Uterus (tissue), 4 donors: ENCODE data around the gene BNC2. TPM values are rescaled to one million over a fixed set of nuclear protein-coding genes. Genes with fewer than 3 reads are reported as not detected.

Experiments
- DNase-seq, 2 donors: peaks; one replicate each; pipeline ENCODE4 v3.0.0-alpha.2; 2019 to 2020
- H3K27ac ChIP-seq, 2 donors: fragments of 200-600 bp; sonication (generic); 1 replicate in 1 of 2; 2 replicates in 1 of 2; pipeline ENCODE4 v1.5.1; 2016 to 2018
- H3K27me3 ChIP-seq, 2 donors: fragments of 200-600 bp; sonication (generic); one replicate each; pipeline ENCODE4 v1.5.1; 2018 to 2019; ENCODE audit warnings: control low read depth in 1 of 2
- H3K36me3 ChIP-seq, 2 donors: fragments of 200-600 bp; sonication (generic); one replicate each; pipeline ENCODE4 v1.5.1; 2019; ENCODE audit warnings: control low read depth in 1 of 2
- H3K4me1 ChIP-seq, 2 donors: fragments of 200-600 bp; sonication (generic); one replicate each; pipeline ENCODE4 v1.5.1; 2018 to 2019; ENCODE audit warnings: control low read depth in 1 of 2
- H3K4me3 ChIP-seq, 2 donors: fragments of 200-600 bp; sonication (generic); 1 replicate in 1 of 2; 2 replicates in 1 of 2; pipeline ENCODE4 v1.5.1; 2018 to 2019; ENCODE audit warnings: mild to moderate bottlenecking in 1 of 2
- H3K9me3 ChIP-seq, 2 donors: fragments of 200-600 bp; sonication (generic); one replicate each; pipeline ENCODE4 v1.5.1; 2019; ENCODE audit warnings: control low read depth in 1 of 2
- POLR2A ChIP-seq, 2 donors: fragments of 450-650 bp; IDR thresholded peaks; one replicate each; pipeline ENCODE4 v1.6.1; 2016; ENCODE audit warnings: antibody characterized with exemption in 2 of 2, mild to moderate bottlenecking in 1 of 2, moderate library complexity in 1 of 2
- intact Hi-C: fragments of 100-400 bp; cut with DNase I; formaldehyde crosslinking; loops from one replicate; pipeline ENCODE4 v1.15.1; 2023; ENCODE audit warnings: low total_unique reads
- total RNA-seq, 4 donors: library from RNA; depleted of rRNA in 3 of 4; stranded (reverse); fragments of >200 nt in 3 of 4; gene quantifications; one replicate each; pipeline versions ENCODE4 v1.1.0 to v1.2.4, GENCODE V29; 2014 to 2023
- TF ChIP-seq, protein P1 (sequence below), 4 experiments: fragments of 200-600 bp in 2 of 4; fragments of 450-650 bp in 2 of 4; sonication (generic) in 2 of 4; IDR thresholded peaks; one replicate each; pipeline ENCODE4 v1.5.1; 2016 to 2019; ENCODE audit warnings: antibody characterized with exemption in 4 of 4, mild to moderate bottlenecking in 2 of 4, moderate library complexity in 1 of 4
- donor health status: DM: yes; HTN: yes; CAD: no.

BNC2 gene
- total RNA-seq, 4 donors from 2014 or later, result 85.9 to 293 (median 93.4) TPM

DNA sequence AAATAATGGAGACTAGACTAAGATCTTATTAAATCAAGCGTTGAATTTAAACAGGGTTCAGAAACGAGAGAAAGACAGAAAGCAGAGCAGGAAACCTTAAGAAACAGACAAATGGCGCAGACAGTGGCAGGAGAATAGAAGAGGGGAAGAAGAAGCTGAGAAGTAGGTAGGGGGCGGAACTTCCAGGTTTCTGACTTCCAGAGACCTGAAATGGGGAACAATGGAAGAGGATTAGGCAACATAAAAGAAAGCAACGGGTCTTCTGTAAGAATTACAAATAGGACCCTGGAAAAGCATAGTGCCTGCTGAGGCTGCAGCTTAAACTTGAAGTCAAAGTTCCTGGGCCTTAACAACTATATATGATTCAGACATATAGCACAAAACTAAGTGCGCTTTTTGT lies 101.7 kb downstream of the BNC2 start:
- TF ChIP-seq POLR2A (IDR thresholded peaks at IDR 0.05), result no peak
- TF ChIP-seq, protein P1, sequence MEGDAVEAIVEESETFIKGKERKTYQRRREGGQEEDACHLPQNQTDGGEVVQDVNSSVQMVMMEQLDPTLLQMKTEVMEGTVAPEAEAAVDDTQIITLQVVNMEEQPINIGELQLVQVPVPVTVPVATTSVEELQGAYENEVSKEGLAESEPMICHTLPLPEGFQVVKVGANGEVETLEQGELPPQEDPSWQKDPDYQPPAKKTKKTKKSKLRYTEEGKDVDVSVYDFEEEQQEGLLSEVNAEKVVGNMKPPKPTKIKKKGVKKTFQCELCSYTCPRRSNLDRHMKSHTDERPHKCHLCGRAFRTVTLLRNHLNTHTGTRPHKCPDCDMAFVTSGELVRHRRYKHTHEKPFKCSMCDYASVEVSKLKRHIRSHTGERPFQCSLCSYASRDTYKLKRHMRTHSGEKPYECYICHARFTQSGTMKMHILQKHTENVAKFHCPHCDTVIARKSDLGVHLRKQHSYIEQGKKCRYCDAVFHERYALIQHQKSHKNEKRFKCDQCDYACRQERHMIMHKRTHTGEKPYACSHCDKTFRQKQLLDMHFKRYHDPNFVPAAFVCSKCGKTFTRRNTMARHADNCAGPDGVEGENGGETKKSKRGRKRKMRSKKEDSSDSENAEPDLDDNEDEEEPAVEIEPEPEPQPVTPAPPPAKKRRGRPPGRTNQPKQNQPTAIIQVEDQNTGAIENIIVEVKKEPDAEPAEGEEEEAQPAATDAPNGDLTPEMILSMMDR (IDR thresholded peaks at IDR 0.05), result no peak
- Histone ChIP-seq H3K4me1 (no peaks in the 10 kb centered on the region), H3K9me3 (no peaks in the 10 kb centered on the region), H3K27me3 (no peaks in the 10 kb centered on the region), H3K4me3 (no peak overlapping the region), H3K36me3 (no peaks in the 10 kb centered on the region), H3K27ac (no peak overlapping the region)
- no peak for DNase-seq
- intact Hi-C loops, result no loop called here

DNA sequence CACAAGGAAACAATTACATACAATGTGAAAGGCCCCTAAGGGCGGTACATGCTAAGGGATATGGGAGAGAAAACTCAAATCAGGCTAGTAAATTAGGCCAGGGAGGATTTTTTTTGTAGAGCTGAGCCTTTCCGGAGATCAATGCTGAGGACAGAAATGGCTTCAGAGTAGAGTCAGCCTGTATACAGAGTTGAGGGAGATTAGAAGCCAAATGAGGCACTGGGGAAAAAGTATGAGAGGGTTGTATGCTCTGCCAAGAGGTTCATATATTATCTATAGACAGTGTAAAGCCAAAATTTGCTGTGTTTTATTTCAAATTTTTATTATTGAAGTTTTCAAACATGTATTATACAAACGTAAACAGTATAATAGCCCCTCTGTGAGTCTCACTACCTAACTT lies 103.1 kb downstream of the BNC2 start:
- no peaks in the 10 kb centered on the region for H3K36me3 ChIP-seq
- no peak for DNase-seq
- no peaks in the 10 kb centered on the region for H3K9me3 ChIP-seq
- H3K4me1 ChIP-seq, result no peaks in the 10 kb centered on the region
- no peak for TF ChIP-seq POLR2A (IDR thresholded peaks at IDR 0.05)
- TF ChIP-seq, protein P1 (IDR thresholded peaks at IDR 0.05), result no peak
- H3K4me3 ChIP-seq, result no peak overlapping the region
- no peaks in the 10 kb centered on the region for H3K27me3 ChIP-seq
- intact Hi-C loops, result no loop called here
- no peak overlapping the region for H3K27ac ChIP-seq

DNA sequence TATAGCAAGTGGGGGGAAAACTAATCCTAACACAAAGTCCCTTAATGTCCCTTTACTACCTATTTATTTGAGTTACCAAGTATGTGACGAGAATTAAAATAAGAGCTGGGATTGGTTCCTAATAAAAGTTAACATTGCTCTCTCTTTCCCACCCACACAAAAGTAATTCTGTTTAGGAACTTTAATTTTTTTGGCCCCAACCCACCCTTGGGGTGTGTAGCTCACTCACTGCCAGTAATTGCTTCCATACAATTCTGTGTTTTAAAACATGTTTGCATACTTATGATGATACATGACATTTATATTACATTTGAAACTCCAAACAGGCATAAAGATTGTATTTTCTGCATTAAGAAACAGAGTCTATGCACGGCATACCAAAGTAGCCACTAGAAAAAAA lies 106.5 kb downstream of the BNC2 start:
- Histone ChIP-seq H3K9me3 (no peaks in the 10 kb centered on the region), H3K27ac (no peak overlapping the region), H3K27me3 (no peaks in the 10 kb centered on the region), H3K4me3 (no peak overlapping the region), H3K4me1 (no peaks in the 10 kb centered on the region), H3K36me3 (no peaks in the 10 kb centered on the region)
- intact Hi-C loops, result no loop called here
- DNase-seq, result no peak
- TF ChIP-seq, protein P1 (IDR thresholded peaks at IDR 0.05), result no peak
- TF ChIP-seq POLR2A (IDR thresholded peaks at IDR 0.05), result no peak

DNA sequence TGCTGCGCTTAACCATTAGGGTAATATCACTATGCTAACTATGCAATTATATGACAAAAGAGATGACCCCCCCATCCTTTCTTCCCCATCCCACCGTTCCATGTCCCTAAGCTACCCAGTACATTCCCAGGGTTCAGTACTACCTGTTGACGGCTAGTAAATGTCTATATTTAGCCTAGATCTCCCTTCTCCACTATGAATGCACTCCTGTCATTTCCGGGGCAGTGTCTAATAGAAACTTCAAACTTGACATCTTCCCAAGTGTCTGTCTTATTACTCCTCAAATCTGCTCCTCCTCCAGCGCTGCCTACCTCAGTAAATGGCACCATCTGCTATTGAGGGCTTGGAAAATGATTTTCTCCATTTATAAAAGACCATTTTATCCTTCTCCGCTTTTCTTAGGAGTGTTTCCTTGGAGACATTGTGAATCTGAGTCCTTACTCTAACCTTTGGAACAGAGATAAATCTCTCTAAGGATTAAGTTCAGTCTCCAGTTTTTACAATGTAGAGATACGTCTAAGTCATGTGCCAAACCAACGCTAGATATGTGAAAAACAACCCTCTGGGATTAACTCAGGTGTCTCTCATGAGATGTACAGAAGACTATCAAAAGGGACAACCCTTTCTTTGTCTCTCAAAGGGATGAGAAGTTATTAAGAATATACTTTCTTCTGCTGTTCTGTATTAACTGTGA lies 114.9 kb downstream of the BNC2 start:
- Histone ChIP-seq H3K27ac (no peak overlapping the region), H3K4me3 (no peak overlapping the region), H3K9me3 (no peaks in the 10 kb centered on the region), H3K4me1 (no peaks in the 10 kb centered on the region), H3K36me3 (no peaks in the 10 kb centered on the region), H3K27me3 (no peaks in the 10 kb centered on the region)
- TF ChIP-seq, protein P1 (IDR thresholded peaks at IDR 0.05), result no peak
- no peak for TF ChIP-seq POLR2A (IDR thresholded peaks at IDR 0.05)
- intact Hi-C loops, result no loop called here
- no peak for DNase-seq

DNA sequence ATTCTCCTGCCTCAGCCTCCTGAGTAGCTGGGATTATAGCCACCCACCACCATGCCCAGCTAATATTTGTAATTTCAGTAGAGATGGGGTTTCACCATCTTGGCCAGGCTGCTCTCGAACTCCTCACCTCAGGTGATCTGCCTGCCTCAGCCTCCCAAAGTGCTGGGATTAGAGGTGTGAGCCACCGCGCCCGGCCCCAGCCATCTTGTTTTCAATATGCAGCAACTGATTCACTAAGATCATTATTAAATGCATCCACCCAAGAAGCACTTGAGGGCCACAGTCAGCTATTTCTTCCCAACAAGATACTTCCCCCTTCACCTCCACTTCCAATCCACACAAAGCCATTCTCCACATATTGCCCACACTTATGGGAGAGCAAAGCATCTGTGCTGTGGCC lies 115.8 kb downstream of the BNC2 start:
- Histone ChIP-seq H3K36me3 (no peaks in the 10 kb centered on the region), H3K4me3 (no peak overlapping the region), H3K4me1 (no peaks in the 10 kb centered on the region), H3K27me3 (no peaks in the 10 kb centered on the region), H3K27ac (no peak overlapping the region), H3K9me3 (no peaks in the 10 kb centered on the region)
- DNase-seq, result no peak
- TF ChIP-seq, protein P1 (IDR thresholded peaks at IDR 0.05), result no peak
- no peak for TF ChIP-seq POLR2A (IDR thresholded peaks at IDR 0.05)
- intact Hi-C loops, result no loop called here
